ENCODE data around the gene FCGBP.
"Not testable (repeated sequence)": the region's sequence is repeated elsewhere in the genome, so short reads cannot be mapped to it uniquely, and the experiment has no call there.

The FCGBP gene

GRCh38 chr19:39916851-39917396 lies 17.5 kb downstream of the FCGBP start:
- no peak for DNase-seq

GRCh38 chr19:39916236-39916635 lies 18.2 kb downstream of the FCGBP start:
- no peak for DNase-seq

GRCh38 chr19:39915848-39916215 lies 18.6 kb downstream of the FCGBP start:
- DNase-seq: no peak

DNA sequence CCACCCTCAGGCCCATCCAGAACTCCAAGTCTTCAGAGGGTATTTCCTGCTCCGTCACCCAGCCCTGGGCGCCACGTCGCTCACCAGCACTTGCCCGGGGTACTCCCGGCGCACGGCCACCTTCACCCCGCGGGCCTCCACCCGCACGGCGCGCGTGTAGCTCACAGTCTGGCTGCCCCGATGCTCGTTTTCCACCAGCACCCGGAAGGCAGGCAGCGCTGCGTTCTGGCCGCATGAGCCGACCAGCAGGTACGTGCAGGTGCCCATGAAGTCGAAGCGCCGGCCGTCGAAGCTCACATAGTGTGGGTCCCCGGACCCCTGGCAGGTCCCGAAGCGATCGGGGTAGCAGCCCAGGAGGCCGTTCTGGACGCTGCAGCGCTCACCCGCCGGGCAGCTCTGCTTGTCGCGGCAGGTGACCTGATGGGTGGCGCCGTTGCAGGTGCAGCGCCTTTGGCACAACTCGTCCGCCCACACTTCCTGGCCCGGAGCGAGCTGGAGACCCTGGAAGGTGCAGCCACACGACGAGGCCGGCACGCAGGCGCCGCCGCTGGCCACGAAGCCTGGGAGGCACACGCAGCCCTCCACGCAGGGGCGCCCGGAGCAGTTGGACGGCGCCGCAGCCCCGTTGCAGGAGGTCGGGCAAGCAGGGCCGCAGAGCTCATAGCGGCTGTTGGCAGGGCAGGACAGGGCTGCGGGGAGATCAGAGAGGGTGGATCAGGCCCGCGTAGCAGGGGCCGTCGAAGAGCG lies 19.2 kb downstream of the FCGBP start:
- DNase-seq: no peak

- DNase-seq: no peak
Observed at GRCh38 chr19:39913682-39914333, 20.6 kb downstream of the FCGBP start.

- no peak for DNase-seq
Observed at GRCh38 chr19:39908803-39909202, 25.6 kb downstream of the FCGBP start.

DNA sequence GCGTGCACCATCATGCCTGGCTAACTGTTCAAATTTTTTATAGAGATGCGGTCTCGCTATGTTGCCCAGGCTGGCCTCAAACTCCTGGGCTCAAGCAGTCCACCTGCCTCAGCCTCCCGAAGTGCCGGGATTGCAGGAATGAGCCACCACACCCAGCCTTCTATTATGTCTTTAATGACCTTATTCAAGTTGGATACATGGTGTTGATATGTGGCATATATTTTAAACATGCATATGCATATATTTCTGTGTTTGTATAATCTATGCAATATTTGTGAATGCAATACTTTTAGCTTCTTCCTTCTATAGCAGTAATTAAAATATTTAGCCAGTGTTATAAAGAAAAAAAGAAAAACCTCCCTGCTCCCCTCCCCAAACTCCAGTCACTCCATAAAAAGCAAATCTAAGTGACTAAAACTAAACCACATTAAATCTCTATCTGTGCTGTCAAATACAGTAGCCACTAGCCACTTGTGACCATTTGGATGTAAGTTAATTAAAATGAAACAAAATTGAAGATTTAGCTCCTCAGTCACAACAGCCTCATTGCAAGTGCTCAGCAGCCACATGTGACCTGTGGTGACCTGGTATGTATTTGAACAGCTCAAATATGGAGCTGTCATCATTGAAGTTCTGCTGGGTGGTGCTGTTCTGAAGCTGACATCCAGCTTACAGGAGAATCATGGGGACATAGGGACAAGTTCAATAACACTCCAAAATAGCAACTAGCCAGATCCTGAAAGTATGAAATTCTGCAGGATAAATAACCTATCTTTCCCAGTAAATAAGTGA lies 27.4 kb downstream of the FCGBP start:
- DNase-seq: no peak

GRCh38 chr19:39906283-39906682 lies 28.2 kb downstream of the FCGBP start:
- DNase-seq: no peak

DNA sequence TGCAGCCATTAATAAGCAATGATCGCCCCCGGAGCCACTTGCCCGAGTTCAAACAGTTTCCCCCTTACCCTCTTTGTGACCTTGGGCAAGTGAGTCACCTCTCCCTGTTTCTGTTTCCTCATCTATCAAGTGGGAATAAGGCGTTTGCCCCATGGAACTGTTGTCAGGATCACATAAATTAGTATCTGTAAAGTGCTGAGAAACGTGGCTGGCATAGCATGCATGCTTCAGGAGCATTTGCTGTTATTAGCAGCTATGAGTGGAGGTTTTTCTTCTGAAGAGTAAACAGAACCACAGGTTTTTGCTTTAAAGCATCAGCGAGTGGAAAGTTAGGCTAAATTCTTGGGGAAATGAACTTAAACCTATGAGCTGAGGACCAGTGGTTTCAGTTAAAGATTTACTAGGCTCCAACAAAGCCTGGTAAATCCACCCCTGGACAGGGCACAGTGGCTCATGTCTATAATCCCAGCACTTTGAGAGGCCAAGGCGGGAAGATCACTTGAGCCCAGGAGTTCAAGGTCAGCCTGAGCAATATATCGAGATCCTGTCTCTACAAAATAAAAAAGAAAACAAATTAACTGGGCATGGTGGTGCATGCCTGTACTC lies 30.8 kb downstream of the FCGBP start:
- DNase-seq: not testable (repeated sequence)

- not testable (repeated sequence) for DNase-seq
Observed at GRCh38 chr19:39902326-39902725, 32.1 kb downstream of the FCGBP start.

DNA sequence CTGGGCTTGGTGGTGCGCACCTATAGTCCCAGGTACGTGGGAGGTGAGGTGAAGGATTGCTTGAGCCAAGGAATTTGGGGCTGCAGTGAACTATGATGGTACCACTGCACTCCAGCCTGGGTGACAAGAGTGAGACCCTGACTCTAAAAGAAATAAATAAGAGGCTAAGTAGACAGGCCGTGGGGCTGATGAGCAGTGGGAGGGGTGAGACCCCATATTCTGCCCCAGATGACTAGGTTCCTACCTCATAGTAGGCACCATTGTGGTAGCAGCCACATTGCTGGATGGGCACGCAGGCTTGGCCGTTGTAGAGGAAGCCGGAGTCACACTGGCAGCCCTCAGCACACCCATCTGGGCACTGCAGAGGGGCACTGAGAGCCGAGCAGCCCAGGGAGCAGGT lies 32.8 kb downstream of the FCGBP start:
- DNase-seq: not testable (repeated sequence)

GRCh38 chr19:39898858-39899257 lies 35.6 kb downstream of the FCGBP start:
- DNase-seq: not testable (repeated sequence)

DNA sequence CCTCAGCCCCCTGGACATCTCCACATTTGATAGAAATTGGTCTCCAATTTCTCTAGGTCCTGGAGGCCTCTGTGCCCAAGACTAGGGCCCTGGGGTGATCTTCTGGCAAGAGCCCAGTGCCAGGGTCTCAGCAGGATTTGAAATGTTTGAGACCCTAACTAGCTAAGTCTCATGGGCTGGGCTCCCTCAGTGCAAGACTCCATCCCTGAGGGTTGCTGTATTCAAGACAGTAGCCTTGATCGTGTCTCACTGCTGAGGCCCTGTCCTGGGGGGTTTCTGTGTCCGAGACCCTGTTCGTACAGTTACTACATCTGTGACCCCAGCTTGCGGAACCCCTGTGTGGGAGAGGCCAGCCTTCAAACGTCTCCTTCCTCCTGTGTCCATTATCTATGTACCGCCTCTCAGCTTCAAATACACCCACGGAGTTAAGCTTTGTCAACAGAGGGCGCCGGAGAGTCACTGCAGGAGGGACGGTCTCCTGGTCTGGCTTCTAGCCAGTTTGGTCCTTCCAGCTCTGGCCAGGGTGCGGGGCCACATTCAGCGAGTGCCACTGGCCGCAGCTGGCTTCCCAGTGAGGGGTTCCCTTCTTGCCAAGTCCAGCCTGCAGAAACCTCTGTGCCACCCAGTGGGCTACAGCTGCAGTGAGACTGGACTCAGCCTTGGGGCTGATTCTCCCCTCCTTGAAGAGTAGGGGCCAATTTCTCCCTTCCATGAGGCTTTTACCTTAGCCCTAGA lies 36.8 kb downstream of the FCGBP start:
- peak; percentile 61 for DNase-seq

GRCh38 chr19:39895096-39895495 lies 39.3 kb downstream of the FCGBP start:
- DNase-seq: not testable (repeated sequence)

- DNase-seq: not testable (repeated sequence)
Observed at GRCh38 chr19:39894236-39894606, 40.2 kb downstream of the FCGBP start.

GRCh38 chr19:39893366-39894235 lies 40.8 kb downstream of the FCGBP start:
- DNase-seq: not testable (repeated sequence)

- DNase-seq: not testable (repeated sequence)
Observed at GRCh38 chr19:39892506-39892902, 41.9 kb downstream of the FCGBP start.

- peak; percentile 36 for DNase-seq
Observed at GRCh38 chr19:39891660-39892505, 42.6 kb downstream of the FCGBP start.

- no peak for DNase-seq
Observed at GRCh38 chr19:39890755-39891551, 43.5 kb downstream of the FCGBP start.

All from stimulated activated CD4-positive, alpha-beta T cell treated with anti-CD3 and anti-CD28 coated beads, Interleukin-15, amount 100 ng/mL, for 24 hours (primary cell).